HCT116 (cell line): ENCODE data around the gene PRKACG. TPM values are rescaled to one million over a fixed set of nuclear protein-coding genes. Genes with fewer than 3 reads are reported as not detected.

Source experiments
- ATAC-seq: fragments of 200-7000 bp; cut with Tn5 transposase; 2 replicates; pipeline ENCODE4 v1.9.1; 2020; ENCODE audit warnings: mild to moderate bottlenecking, moderate library complexity
- BruUV-seq: library from RNA; stranded (reverse); fragments of 400-500 nt; replicated peaks from 2 replicates; lab custom pipeline; 2021; lab: Mats Ljungman, UMichigan
- CTCF ChIA-PET: fragments of 300-600 bp; sonication (Branson Sonifier 250); formaldehyde crosslinking; loops from one replicate; lab custom pipeline; 2021; ENCODE audit warnings: antibody characterized with exemption; lab: Charles Lee
- POLR2A ChIA-PET: fragments of 300-600, 350-600 bp; sonication (Branson Sonifier 250); formaldehyde crosslinking; loops from one replicate; lab custom pipeline; 2021; ENCODE audit warnings: antibody characterized with exemption; lab: Charles Lee
- RAD21 ChIA-PET, 2 experiments: fragments of 300-600 bp; sonication (Branson Sonifier 250); formaldehyde crosslinking; loops; one replicate each; lab custom pipeline; 2023; ENCODE audit warnings: low total read pairs in 2 of 2; ENCODE audit not compliant: uncharacterized antibody in 2 of 2, unreplicated experiment in 2 of 2, low non-redundant PET in 1 of 2; lab: Charles Lee
- DNase-seq: peaks from one replicate; pipeline ENCODE4 v3.0.0-alpha.2; 2010; ENCODE audit warnings: low read depth, low spot score
- H2AFZ ChIP-seq: fragments of 200-600 bp; shearing (Covaris generic), sonication (generic); 2 replicates; pipeline ENCODE4 v1.6.1; 2017; ENCODE audit warnings: low read depth, mixed run types, mixed read lengths, antibody characterized with exemption, low read length; ENCODE audit not compliant: poor library complexity, severe bottlenecking
- H3K27ac ChIP-seq: 2 replicates; pipeline ENCODE4 v1.5.1; 2012; ENCODE audit warnings: low read depth, low read length
- H3K27me3 ChIP-seq: fragments of 200-600 bp; sonication (generic); 2 replicates; pipeline ENCODE4 v1.6.1; 2016; ENCODE audit warnings: mixed run types, low read length, mixed read lengths; ENCODE audit not compliant: insufficient read depth
- H3K36me3 ChIP-seq, 2 experiments: fragments of 200-500 bp in 1 of 2; fragments of 200-600 bp in 1 of 2; sonication (Bioruptor generic) in 1 of 2; sonication (generic) in 1 of 2; 2 replicates each; pipeline versions ENCODE4 v1.5.1 to v1.6.1; 2014 to 2016; ENCODE audit warnings: low read length in 2 of 2, inconsistent platforms in 1 of 2, mixed read lengths in 1 of 2, mixed run types in 1 of 2; ENCODE audit not compliant: insufficient read depth in 2 of 2, control insufficient read depth in 1 of 2
- H3K4me1 ChIP-seq, 2 experiments: fragments of 200-600 bp in 1 of 2; sonication (generic) in 1 of 2; 2 replicates each; pipeline versions ENCODE4 v1.5.1 to v1.6.1; 2012 to 2017; ENCODE audit warnings: low read length in 2 of 2, inconsistent platforms in 1 of 2, mild to moderate bottlenecking in 1 of 2, mixed read lengths in 1 of 2, mixed run types in 1 of 2, moderate library complexity in 1 of 2; ENCODE audit not compliant: insufficient read depth in 2 of 2, control insufficient read depth in 1 of 2
- H3K4me2 ChIP-seq: fragments of 200-600 bp; sonication (generic); 2 replicates; pipeline ENCODE4 v1.6.1; 2017; ENCODE audit warnings: mixed run types, low read length, mixed read lengths
- H3K4me3 ChIP-seq, 2 experiments: fragments of 200-600 bp in 1 of 2; sonication (generic) in 1 of 2; replicated peaks in 1 of 2; 2 replicates each; pipeline ENCODE4 v1.5.1; 2011 to 2016; ENCODE audit warnings: low read length in 2 of 2, control low read depth in 1 of 2, low read depth in 1 of 2, mild to moderate bottlenecking in 1 of 2, mixed read lengths in 1 of 2, mixed run types in 1 of 2
- H3K79me2 ChIP-seq: fragments of 200-600 bp; sonication (generic); 2 replicates; pipeline ENCODE4 v1.6.1; 2017; ENCODE audit warnings: mild to moderate bottlenecking, mixed run types, low read length, moderate library complexity, mixed read lengths; ENCODE audit not compliant: insufficient read depth
- H3K9ac ChIP-seq: fragments of 200-600 bp; sonication (generic); 2 replicates; pipeline ENCODE4 v1.6.1; 2016; ENCODE audit warnings: low read length, mixed read lengths
- H3K9me2 ChIP-seq: fragments of 200-600 bp; sonication (generic), shearing (Covaris generic); 2 replicates; pipeline ENCODE4 v1.6.1; 2017; ENCODE audit warnings: mixed run types, mild to moderate bottlenecking, moderate library complexity; ENCODE audit not compliant: insufficient read depth
- H3K9me3 ChIP-seq, 2 experiments: fragments of 200-500 bp in 1 of 2; fragments of 200-600 bp in 1 of 2; sonication (Bioruptor generic) in 1 of 2; sonication (generic) in 1 of 2; 2 replicates each; pipeline ENCODE4 v1.6.1; 2014 to 2017; ENCODE audit warnings: low read length in 2 of 2, mixed read lengths in 2 of 2, inconsistent platforms in 1 of 2, low read depth in 1 of 2, mild to moderate bottlenecking in 1 of 2, mixed run types in 1 of 2, moderate library complexity in 1 of 2; ENCODE audit not compliant: control insufficient read depth in 1 of 2, insufficient read depth in 1 of 2
- H4K20me1 ChIP-seq: fragments of 200-600 bp; sonication (generic), shearing (Covaris generic); 2 replicates; pipeline ENCODE4 v1.6.1; 2017; ENCODE audit warnings: mixed run types, mild to moderate bottlenecking, moderate library complexity; ENCODE audit not compliant: insufficient read depth
- EZH2 ChIP-seq: fragments of 200-600 bp; sonication (generic); IDR thresholded peaks from 2 replicates; pipeline ENCODE4 v1.6.1; 2017; ENCODE audit warnings: antibody characterized with exemption, mixed run types
- SIN3A ChIP-seq: IDR thresholded peaks from 2 replicates; pipeline ENCODE4 v1.6.1; 2012; ENCODE audit warnings: low read depth
- SP1 ChIP-seq: IDR thresholded peaks from 2 replicates; pipeline ENCODE4 v1.6.1; 2012; ENCODE audit warnings: low read depth
- ZBTB33 ChIP-seq: IDR thresholded peaks from 2 replicates; pipeline ENCODE4 v1.6.1; 2011; ENCODE audit warnings: mild to moderate bottlenecking, low read length, moderate library complexity; ENCODE audit not compliant: insufficient replicate concordance; ENCODE audit errors: extremely low read depth
- intact Hi-C: fragments of 100-400 bp; cut with micrococcal nuclease; formaldehyde crosslinking; loops from 2 replicates; pipeline ENCODE4 v1.10.0; 2022
- total RNA-seq: library from RNA; stranded (reverse); gene quantifications from one replicate; pipeline ENCODE4 v1.2.1, GENCODE V29; 2021; ENCODE audit not compliant: unreplicated experiment
- TF ChIP-seq, protein P1 (sequence below): IDR thresholded peaks from 2 replicates; pipeline ENCODE4 v1.6.1; 2012; ENCODE audit warnings: low read depth
- TF ChIP-seq, protein P2 (sequence below), 3 experiments: fragments of 200-600 bp in 1 of 3; sonication (generic) in 1 of 3; IDR thresholded peaks in 2 of 3; conservative IDR thresholded peaks in 1 of 3; 2 replicates each; pipeline ENCODE4 v1.5.1; 2012 to 2017; ENCODE audit warnings: low read depth in 2 of 3, low read length in 2 of 3, antibody characterized with exemption in 1 of 3, borderline replicate concordance in 1 of 3, control low read depth in 1 of 3, mild to moderate bottlenecking in 1 of 3, mixed read lengths in 1 of 3, mixed run types in 1 of 3, moderate library complexity in 1 of 3; ENCODE audit not compliant: insufficient read depth in 1 of 3

Gene PRKACG
- total RNA-seq, 1 experiment from 2014 or later: not detected

DNA sequence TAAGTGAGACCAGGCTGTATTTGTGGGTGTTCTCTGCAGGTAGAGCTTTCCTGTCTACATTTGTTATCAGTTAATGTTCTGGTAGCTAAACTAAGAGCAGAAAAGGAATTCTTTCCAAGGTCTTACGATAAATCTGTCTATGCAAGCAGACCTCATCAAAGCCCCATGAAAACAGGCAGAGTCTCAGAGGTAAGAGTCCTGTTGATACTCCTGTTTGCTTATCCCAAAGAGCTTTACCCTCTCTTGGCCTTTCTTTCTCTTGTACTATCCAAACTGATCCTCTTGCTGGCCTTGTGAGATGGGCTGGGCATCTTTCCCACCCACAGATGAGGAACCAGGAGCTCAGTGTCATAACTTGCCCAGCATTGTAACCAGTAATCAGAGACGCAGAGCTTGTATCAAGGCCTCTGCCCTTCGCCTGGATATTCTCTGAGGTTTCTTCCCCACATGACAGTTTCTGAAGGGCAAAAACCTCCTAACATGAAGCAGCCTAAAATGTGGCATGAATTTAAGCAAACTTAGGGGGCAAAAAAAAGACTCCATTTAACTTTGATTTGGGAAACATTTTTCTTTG lies 33.5 kb downstream of the PRKACG start:
- ChIA-PET RAD21 (no interaction called here), CTCF (no interaction called here)

GRCh38 chr9:68979538-68980314 lies 34.2 kb downstream of the PRKACG start:
- ChIA-PET POLR2A (no interaction called here), CTCF (no interaction called here), RAD21 (no interaction called here)
- Histone ChIP-seq H4K20me1 (no peaks in the 10 kb centered on the region), H3K9ac (no peak overlapping the region), H3K79me2 (no peaks in the 10 kb centered on the region), H3K4me2 (no peak overlapping the region), H3K9me3 (no peaks in the 10 kb centered on the region), H3K9me2 (no peaks in the 10 kb centered on the region), H3K27ac (no peak overlapping the region), H3K4me1 (no peaks in the 10 kb centered on the region), H3K36me3 (no peaks in the 10 kb centered on the region), H3K4me3 (no peak overlapping the region), H2AFZ (no peak overlapping the region), H3K27me3 (peaks cover 10% of the 10 kb centered on the region)
- DNase-seq: no peak
- TF ChIP-seq, protein P1, sequence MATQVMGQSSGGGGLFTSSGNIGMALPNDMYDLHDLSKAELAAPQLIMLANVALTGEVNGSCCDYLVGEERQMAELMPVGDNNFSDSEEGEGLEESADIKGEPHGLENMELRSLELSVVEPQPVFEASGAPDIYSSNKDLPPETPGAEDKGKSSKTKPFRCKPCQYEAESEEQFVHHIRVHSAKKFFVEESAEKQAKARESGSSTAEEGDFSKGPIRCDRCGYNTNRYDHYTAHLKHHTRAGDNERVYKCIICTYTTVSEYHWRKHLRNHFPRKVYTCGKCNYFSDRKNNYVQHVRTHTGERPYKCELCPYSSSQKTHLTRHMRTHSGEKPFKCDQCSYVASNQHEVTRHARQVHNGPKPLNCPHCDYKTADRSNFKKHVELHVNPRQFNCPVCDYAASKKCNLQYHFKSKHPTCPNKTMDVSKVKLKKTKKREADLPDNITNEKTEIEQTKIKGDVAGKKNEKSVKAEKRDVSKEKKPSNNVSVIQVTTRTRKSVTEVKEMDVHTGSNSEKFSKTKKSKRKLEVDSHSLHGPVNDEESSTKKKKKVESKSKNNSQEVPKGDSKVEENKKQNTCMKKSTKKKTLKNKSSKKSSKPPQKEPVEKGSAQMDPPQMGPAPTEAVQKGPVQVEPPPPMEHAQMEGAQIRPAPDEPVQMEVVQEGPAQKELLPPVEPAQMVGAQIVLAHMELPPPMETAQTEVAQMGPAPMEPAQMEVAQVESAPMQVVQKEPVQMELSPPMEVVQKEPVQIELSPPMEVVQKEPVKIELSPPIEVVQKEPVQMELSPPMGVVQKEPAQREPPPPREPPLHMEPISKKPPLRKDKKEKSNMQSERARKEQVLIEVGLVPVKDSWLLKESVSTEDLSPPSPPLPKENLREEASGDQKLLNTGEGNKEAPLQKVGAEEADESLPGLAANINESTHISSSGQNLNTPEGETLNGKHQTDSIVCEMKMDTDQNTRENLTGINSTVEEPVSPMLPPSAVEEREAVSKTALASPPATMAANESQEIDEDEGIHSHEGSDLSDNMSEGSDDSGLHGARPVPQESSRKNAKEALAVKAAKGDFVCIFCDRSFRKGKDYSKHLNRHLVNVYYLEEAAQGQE: no peak
- TF ChIP-seq, protein P2, sequence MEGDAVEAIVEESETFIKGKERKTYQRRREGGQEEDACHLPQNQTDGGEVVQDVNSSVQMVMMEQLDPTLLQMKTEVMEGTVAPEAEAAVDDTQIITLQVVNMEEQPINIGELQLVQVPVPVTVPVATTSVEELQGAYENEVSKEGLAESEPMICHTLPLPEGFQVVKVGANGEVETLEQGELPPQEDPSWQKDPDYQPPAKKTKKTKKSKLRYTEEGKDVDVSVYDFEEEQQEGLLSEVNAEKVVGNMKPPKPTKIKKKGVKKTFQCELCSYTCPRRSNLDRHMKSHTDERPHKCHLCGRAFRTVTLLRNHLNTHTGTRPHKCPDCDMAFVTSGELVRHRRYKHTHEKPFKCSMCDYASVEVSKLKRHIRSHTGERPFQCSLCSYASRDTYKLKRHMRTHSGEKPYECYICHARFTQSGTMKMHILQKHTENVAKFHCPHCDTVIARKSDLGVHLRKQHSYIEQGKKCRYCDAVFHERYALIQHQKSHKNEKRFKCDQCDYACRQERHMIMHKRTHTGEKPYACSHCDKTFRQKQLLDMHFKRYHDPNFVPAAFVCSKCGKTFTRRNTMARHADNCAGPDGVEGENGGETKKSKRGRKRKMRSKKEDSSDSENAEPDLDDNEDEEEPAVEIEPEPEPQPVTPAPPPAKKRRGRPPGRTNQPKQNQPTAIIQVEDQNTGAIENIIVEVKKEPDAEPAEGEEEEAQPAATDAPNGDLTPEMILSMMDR (IDR thresholded peaks at IDR 0.05 in 2 of 3, conservative IDR thresholded peaks at IDR 0.05 in 1 of 3; ENCODE audit: borderline replicate concordance in 1 of 3, insufficient read depth in 1 of 3, low read depth in 2 of 3, low read length in 2 of 3): no peak
- no peak for TF ChIP-seq SP1
- no peak for TF ChIP-seq ZBTB33
- no peak for TF ChIP-seq SIN3A
- no peak for TF ChIP-seq EZH2
- no peak for ATAC-seq
- intact Hi-C loops: no loop called here
- BruUV-seq: no TSS peak

More for the DNA sequence above, 33.5 kb downstream of the PRKACG start:
- Histone ChIP-seq H3K36me3 (no peaks in the 10 kb centered on the region), H3K4me3 (no peak overlapping the region), H2AFZ (no peak overlapping the region), H3K9me2 (no peaks in the 10 kb centered on the region), H3K4me1 (no peaks in the 10 kb centered on the region), H3K9ac (no peak overlapping the region), H3K79me2 (no peaks in the 10 kb centered on the region), H4K20me1 (no peaks in the 10 kb centered on the region), H3K27ac (no peak overlapping the region), H3K9me3 (no peaks in the 10 kb centered on the region), H3K27me3 (peaks cover 10% of the 10 kb centered on the region), H3K4me2 (no peak overlapping the region)
- intact Hi-C loops: no loop called here
- no TSS peak for BruUV-seq
- ATAC-seq (no peak), DNase-seq (no peak)
- TF ChIP-seq EZH2: no peak
- POLR2A ChIA-PET: no interaction called here
